ENCODE results near the gene MKNK1.

- TF ChIP-seq EP300 (IDR thresholded peaks at IDR 0.05), result no peak
- no peak for TF ChIP-seq POLR2A (IDR thresholded peaks at IDR 0.05)
- no peak for TF ChIP-seq CTCF (IDR thresholded peaks at IDR 0.05)
Measured at GRCh38 chr1:46596846-46597245, 7.2 kb downstream of the MKNK1 start.

Data from suprapubic skin (tissue), 3 donors.